Mesodermal cell (in vitro differentiated cells): Measurements from ENCODE around the gene NRXN2. TPM values are rescaled to one million over a fixed set of nuclear protein-coding genes. Genes with fewer than 3 reads are reported as not detected.

Experiments used
- H3K27ac ChIP-seq: 2 replicates; pipeline ENCODE4 v1.7.0; 2013; ENCODE audit warnings: mild to moderate bottlenecking, low read depth, low read length, moderate library complexity; ENCODE audit not compliant: severe bottlenecking
- H3K36me3 ChIP-seq: 2 replicates; pipeline ENCODE4 v1.7.1; 2013; ENCODE audit warnings: mild to moderate bottlenecking, low read length, moderate library complexity; ENCODE audit not compliant: control insufficient read depth, insufficient read depth
- H3K4me1 ChIP-seq: one replicate; pipeline ENCODE4 v1.7.1; 2013; ENCODE audit warnings: mild to moderate bottlenecking, low read length; ENCODE audit not compliant: insufficient read depth, control insufficient read depth, poor library complexity, severe bottlenecking
- H3K4me3 ChIP-seq: 2 replicates; pipeline ENCODE4 v1.7.0; 2013; ENCODE audit warnings: low read length, control low read depth, mild to moderate bottlenecking; ENCODE audit not compliant: insufficient read depth, poor library complexity, severe bottlenecking; ENCODE audit errors: extremely low read depth
- H3K9me3 ChIP-seq: 2 replicates; pipeline ENCODE4 v1.7.1; 2013; ENCODE audit warnings: mild to moderate bottlenecking, low read length, moderate library complexity; ENCODE audit not compliant: control insufficient read depth
- WGBS, 2 experiments: methylation state at CpG; one replicate each; pipeline ENCODE4 v1.1.5; 2013; ENCODE audit warnings: missing lambda C conversion rate in 2 of 2; ENCODE audit not compliant: insufficient coverage in 2 of 2; 5-methylcytosine and 5-hydroxymethylcytosine counted together
- polyA plus RNA-seq, 2 experiments: library from polyadenylated mRNA; stranded (reverse); fragments of 50-300 nt; gene quantifications; one replicate each; pipeline ENCODE4 v1.2.3, GENCODE V29; 2013

Gene NRXN2
- 9.7 TPM for polyA plus RNA-seq (2013, experiment 1 of 2)
- polyA plus RNA-seq (2013, experiment 2 of 2), result 5.8 TPM

GRCh38 chr11:64723117-64723906 is at the start of gene NRXN2:
Gene NRXN2, minus strand, starts transcription at chr11:64723197. Its CDS starts 9,498 bp downstream, at chr11:64713699.
- Histone ChIP-seq H3K36me3 (no peaks in the 10 kb centered on the region), H3K9me3 (no peaks in the 10 kb centered on the region), H3K4me3 (peak within 1 kb of the TSS; percentile 65), H3K4me1 (peaks cover 24% of the 10 kb centered on the region), H3K27ac (peak within 1 kb of the TSS; percentile 10)
- 0 to 2% methylated on average over 45 to 52 of the region's 66 CpGs for WGBS, 2 experiments

- Histone ChIP-seq H3K27ac (no peak overlapping the region), H3K9me3 (no peaks in the 10 kb centered on the region), H3K36me3 (peaks cover 100% of the 10 kb centered on the region), H3K4me3 (no peak overlapping the region), H3K4me1 (peaks cover 16% of the 10 kb centered on the region)
- 83% methylated on average over 1 of the region's 3 CpGs; no CpG with 5 or more reads in 1 of the 2 experiments for WGBS, 2 experiments
These were observed 49.5 kb upstream of the NRXN2 start for GRCh38 chr11:64772303-64773018.

- peaks cover 21% of the 10 kb centered on the region for H3K4me1 ChIP-seq
- no peak overlapping the region for H3K4me3 ChIP-seq
- H3K9me3 ChIP-seq, result no peaks in the 10 kb centered on the region
- no peak overlapping the region for H3K27ac ChIP-seq
- H3K36me3 ChIP-seq, result peaks cover 100% of the 10 kb centered on the region
- WGBS, 2 experiments, result no CpG with 5 or more reads among the region's 2 CpGs
These were observed 48.9 kb upstream of the NRXN2 start for GRCh38 chr11:64771861-64772260.

GRCh38 chr11:64770120-64770519 is 47.1 kb upstream of the NRXN2 start:
- peaks cover 24% of the 10 kb centered on the region for H3K4me1 ChIP-seq
- H3K4me3 ChIP-seq, result no peak overlapping the region
- peaks cover 97% of the 10 kb centered on the region for H3K36me3 ChIP-seq
- H3K27ac ChIP-seq, result no peak overlapping the region
- H3K9me3 ChIP-seq, result no peaks in the 10 kb centered on the region
- 97 to 100% methylated on average over 7 of the region's 12 CpGs for WGBS, 2 experiments

GRCh38 chr11:64769283-64769682 is 46.3 kb upstream of the NRXN2 start:
- no peak overlapping the region for H3K27ac ChIP-seq
- peaks cover 31% of the 10 kb centered on the region for H3K4me1 ChIP-seq
- no peaks in the 10 kb centered on the region for H3K9me3 ChIP-seq
- 98% methylated on average over 5 to 6 of the region's 6 CpGs for WGBS, 2 experiments
- H3K4me3 ChIP-seq, result no peak overlapping the region
- H3K36me3 ChIP-seq, result peaks cover 97% of the 10 kb centered on the region

GRCh38 chr11:64768300-64768694 is 45.3 kb upstream of the NRXN2 start:
- WGBS, 2 experiments, result 94 to 96% methylated on average over 5 to 6 of the region's 6 CpGs
- Histone ChIP-seq H3K9me3 (no peaks in the 10 kb centered on the region), H3K27ac (no peak overlapping the region), H3K4me1 (peaks cover 37% of the 10 kb centered on the region), H3K36me3 (peaks cover 97% of the 10 kb centered on the region), H3K4me3 (no peak overlapping the region)

- Histone ChIP-seq H3K36me3 (peaks cover 97% of the 10 kb centered on the region), H3K9me3 (no peaks in the 10 kb centered on the region), H3K4me1 (peaks cover 39% of the 10 kb centered on the region), H3K27ac (no peak overlapping the region), H3K4me3 (no peak overlapping the region)
- WGBS, 2 experiments, result 73 to 74% methylated on average over 14 to 15 of the region's 19 CpGs
These were observed 44.6 kb upstream of the NRXN2 start for GRCh38 chr11:64767344-64768299.

- Histone ChIP-seq H3K9me3 (no peaks in the 10 kb centered on the region), H3K27ac (no peak overlapping the region), H3K4me3 (no peak overlapping the region), H3K36me3 (peaks cover 97% of the 10 kb centered on the region), H3K4me1 (peaks cover 41% of the 10 kb centered on the region)
- 97 to 100% methylated on average over 4 to 5 of the region's 11 CpGs for WGBS, 2 experiments
These were observed 43.9 kb upstream of the NRXN2 start for GRCh38 chr11:64766881-64767280.

- no peaks in the 10 kb centered on the region for H3K9me3 ChIP-seq
- 96 to 99% methylated on average over 14 to 28 of the region's 42 CpGs for WGBS, 2 experiments
- peaks cover 89% of the 10 kb centered on the region for H3K36me3 ChIP-seq
- H3K4me1 ChIP-seq, result peaks cover 41% of the 10 kb centered on the region
- peak overlapping the region; percentile 29 for H3K27ac ChIP-seq
- no peak overlapping the region for H3K4me3 ChIP-seq
These were observed 43.1 kb upstream of the NRXN2 start for GRCh38 chr11:64765851-64766665.
